ENCODE results near the gene IRX2.

IRX2 gene

DNA sequence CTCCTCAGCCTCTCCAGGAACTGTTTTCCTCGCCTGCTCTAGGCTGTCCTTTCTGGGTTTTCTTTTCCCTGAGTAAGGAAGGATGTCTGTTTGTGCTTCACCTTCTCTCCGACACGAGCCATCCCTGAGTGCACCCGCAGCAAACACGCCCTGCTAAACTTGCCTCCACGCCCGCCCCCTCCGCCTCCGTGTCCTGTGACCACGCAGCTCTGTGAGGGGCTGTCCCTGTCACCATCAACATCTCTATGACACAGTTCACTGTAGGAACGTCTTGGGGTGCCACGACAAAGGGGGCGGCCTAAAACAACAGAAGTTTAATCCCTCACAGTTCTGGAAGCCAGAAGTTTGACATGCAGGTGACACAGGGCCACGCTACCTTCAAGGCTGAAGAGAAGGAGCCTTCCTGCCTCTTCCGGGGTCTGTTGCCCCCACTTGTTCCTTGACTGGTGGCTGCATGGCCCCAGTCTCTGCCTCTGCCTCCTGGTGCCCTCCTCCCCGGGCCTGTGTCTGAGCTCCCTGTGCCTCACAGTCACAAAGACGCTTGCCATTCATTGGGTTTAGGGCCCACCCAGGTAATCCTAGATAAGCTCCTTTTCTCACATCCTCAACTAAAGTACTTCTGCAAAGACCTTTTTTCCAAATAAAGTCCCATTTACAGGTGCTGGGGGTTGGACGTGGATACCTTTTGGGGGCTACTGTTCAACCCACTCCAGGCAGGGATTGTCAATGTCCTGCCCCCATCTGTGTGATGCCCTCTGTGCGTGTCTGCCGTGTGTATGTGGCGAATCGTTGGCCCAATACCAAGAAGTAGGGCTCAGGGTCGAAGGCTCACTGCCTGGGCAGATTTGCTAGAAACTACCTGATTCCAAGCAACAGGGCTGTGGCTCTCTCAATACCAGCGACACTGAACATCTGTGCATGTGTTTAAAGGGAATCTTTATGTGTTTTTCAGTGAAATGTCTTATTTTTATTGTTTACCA is 39.7 kb downstream of the IRX2 start:
- DNase-seq, result no peak

DNA sequence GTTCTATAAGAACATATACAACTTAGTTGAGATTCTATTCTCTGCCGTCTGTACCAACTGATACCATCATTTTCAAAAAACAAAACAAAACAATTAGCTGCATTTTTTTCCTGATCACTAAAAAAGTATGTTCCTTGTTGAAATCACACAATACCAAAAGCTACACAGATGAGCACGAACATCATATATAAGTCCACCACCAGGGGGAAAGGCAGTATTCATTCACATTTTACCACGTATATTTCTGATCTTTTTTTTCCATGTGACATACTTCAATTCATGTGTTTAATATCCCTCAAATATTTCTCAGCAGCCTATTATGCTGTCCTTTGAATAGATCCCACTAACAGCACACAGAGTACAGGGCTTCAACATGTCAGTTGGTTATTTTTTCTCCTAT is 40.6 kb downstream of the IRX2 start:
- no peak for DNase-seq

DNA sequence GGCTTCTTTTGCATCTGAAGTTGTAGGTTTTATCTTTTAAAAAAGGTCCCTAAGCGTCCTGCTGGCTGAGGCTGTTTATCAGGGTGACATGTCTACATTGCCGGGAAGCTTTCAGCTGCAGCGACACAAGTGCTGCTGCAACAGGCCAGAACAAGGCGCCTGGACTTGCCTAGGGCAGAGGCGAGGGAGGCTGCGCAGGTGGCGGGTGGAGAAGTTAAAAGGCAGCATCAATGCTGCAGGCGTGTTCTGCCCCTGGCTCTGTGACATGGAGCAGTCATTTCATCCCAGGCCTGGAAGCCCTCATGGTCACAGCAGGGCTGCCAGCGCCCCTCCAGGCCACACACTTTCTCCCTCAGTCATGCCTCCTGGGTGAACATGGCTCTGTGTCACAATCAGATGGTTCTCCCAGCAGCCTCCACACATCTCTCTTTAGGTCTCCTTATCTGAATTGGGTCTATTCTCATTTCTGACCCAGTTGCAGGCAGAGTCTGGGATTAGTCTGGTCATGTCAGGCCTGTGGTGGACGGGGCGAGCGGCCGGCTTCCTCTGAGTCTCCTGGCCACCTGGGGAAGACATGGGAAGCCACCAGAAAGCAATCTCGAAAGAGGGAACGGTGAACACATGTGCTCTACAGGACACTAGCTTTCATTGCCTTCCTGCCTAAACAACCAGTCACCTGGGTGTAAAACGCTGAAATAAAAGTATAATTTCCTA is 41.3 kb downstream of the IRX2 start:
- DNase-seq, result no peak

DNA sequence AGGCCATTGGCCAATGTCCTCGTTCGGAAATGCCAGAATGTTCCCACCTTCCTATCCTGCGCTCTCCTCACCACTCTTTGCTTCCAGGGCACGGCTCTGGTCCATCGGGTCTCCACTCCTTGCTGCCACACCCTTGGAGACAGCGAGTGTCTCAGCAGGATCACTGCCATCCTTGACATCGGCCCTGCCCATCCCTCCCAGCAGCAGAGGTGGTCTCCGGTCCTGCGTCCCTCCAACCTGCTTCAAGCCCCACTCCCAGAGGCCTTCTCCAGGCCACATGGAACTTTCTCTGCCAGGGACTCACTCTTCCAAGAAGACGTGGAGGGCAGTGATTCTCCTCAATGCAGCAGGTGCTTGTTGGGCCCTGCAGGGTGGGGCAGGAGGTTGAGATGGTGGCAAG is 42.7 kb downstream of the IRX2 start:
- DNase-seq, result no peak

DNA sequence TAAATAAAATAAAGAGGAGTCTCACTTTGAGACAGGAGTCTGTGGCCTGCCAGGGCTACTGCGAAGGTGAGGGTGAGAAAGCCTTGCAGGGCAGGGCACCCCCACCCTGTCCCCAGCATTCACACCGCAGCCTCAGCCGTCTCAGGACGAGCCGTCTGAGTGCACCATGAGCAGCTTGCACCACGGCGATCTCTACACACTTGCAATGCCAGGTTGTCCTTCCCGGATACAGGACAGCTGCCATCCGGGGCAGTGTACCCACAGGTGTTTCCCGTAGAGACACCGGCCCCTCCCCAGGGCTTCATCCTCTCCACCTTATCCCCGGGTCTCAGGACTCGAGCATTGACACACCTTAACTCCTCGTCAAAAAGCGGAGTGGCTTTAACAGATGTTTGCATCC is 43.3 kb downstream of the IRX2 start:
- DNase-seq, result no peak

DNA sequence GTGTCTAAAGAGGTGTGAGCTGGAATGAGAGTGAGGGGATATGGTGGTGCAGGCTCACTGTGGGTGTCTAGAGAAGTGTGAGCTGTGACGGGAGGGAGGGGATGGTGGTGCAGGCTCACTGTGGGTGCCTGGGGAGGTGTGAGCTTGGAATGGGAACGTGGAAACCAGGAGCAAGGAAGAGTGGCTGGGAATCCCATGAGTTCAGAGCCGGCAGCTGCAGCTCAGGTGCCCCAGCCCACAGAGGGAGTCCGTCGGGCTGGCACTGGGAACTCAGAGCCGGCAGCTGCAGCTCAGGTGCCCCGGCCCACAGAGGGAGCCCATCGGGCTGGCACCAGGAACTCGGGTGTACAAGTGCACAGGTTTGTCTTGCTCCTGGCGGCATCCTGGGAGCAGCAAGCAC is 45.6 kb downstream of the IRX2 start:
- DNase-seq, result no peak

DNA sequence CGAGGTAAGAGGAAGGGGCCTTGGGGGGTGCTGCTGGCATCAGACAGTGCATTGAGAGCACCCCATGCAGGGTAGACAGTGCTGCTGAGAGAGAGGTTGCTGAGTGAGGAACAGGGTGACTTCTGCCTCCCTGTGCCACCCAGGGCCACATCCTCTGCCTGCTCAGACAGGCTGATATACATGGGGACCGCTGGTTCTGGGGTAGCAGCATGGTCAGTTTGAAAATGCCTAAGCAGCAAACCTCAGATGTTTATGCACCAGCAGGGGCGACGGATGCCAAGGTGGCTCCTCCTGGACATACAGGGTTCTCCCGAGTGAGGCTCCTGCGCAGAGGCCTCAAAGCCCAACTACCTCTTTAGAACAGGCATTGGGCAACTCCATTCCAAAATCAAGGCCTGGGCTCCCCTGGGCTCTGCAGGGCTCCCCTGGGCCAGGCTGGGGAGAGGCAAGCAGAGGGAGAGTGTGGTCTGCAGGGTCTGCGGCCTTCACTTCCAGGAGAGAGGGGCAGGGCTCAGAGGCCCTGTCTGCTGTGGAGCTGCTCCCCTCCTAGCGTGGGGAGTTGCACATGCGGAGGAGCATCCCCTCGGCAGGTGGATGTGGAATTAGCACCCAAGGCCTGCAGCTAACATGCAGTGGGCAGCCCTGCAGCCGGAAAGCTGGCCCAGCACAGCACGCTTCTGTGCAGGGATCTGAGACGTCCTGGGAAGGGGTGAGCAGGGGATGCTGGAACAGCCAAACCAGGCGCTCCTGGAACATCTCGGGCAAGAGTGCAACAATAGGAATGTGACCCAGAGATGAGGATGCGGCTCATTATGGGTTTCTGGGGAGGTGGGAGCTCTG is 46.5 kb downstream of the IRX2 start:
- no peak for DNase-seq

DNA sequence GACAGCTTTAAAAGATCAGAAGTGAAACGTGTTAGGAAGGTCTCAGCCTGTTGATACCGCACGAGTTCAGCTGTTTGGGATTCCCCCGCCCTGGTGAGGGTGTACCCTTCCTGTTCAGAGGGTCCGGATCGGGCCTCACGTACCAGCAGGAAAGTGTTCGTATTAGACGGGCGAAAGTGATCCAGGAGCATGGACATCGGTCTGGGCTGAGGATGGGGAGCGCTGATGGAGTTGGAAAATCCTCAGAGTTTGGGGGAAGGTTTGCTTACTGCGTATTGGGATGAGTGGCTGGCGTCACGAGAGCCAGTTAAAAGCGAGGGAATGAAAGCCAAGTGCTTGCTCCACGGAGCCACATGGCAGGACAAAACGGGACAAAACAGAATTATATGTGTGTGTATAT is 47.4 kb downstream of the IRX2 start:
- no peak for DNase-seq

DNA sequence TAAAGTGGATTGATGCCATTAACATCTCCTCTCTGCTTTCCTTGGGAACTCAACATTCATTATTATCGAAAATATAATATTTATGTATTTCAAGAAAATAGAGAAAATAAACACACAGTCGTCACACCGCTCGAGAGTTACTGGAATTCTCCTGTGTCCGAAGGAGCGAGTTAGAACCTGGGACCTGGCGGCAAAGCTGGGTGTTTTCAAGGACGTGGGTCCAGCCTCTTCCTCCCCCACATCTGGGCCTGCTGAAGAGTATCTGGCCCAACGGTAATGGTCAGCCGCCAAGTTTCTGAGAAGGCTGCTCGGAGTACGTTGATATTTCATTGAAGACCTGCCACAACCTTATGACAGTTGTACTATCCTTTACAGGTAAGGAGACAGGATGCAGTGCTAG is 47.9 kb downstream of the IRX2 start:
- no peak for DNase-seq

DNA sequence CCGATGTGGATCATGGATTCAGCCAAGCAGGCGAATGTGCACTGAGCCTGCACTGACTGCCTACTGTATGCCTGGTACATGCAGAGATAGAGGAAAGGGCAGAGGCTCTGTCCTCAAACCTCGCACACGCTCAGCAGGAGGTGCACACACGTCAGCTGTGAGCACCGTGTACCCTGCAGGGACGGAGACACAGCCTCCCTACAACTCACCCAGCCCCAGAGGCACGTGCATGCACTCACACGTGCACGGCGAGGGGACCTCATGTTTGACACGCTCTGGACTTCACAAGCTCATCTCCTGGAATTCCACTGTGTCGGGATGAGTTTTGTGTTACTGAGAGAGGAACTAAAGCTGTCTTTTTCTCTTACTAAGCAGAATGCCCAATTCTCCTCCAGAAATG is 48.4 kb downstream of the IRX2 start:
- no peak for DNase-seq

DNA sequence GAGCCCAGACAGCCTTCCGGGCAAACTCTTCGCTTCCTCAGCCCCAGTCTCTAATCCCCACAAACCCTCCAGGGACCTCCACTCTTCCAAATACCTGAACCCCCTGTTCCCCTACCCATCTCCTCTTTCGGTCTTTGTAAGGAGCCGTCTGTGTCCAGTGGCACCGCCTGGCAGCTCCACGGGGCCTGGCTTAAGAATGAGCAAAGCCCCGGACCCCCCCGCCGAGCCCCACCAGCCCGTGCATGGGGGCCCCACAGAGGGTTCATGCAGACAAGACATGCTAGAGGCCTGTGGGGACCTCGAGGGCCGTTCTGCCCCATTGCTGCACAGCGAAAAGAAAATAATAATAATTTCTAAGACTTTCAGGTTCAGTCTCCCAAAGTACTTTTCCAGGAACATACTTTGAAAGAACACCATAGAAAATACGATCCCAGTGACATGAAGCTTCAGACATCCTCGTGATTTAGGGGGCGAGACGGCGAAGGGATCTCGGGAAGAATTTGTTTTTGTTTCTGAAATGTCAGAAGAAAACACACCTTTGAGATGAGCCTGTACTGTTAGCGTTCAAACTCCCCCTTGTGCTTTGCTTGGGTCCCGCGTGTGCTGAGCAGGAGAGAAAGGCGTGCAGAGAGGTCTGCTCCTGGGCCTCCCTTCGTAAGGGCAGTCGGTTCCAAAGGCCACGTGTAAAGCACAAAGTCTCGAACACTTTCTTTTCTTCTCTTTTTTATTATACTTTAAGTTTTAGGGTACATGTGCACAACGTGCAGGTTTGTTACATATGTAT is 49.2 kb downstream of the IRX2 start:
- DNase-seq, result no peak

DNA sequence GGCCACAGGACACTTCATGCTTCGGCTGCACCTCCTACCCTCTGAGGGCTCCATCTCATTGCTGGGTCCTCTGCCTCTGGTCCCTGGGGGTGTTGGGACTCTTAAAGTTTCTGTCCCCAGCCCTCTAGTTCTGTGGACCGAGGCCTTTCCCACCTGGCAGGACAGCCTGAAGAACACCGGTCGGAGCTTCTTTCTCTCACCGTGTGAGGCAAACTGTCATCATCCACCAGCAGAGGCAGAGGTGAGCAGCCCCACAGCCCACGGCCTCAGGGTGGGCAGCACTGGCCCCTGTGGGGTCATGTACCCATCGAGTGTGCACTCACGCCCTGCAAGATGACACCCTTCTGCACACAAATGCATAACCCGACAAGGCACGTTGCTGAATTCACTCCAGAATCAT is 49.9 kb downstream of the IRX2 start:
- DNase-seq, result no peak

DNA sequence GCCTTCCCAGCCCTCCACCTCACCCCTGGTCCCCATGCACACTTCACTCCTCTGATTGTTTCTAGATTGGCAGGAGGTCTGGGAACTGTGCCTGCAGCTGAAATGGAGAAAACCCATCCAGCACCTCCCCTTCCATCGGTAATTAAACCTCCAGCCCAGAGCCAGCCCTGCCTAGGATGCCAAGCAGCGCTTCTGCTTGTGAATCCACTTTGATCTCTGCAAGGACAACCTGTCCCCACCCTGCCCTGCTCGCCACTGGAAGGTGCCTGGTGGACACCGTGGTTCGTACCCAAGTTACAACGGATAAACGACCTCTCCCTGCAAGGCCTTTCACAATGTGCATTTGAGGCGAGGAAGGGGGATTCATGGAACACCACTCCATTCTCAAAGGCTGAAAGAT is 50.6 kb downstream of the IRX2 start:
- DNase-seq, result no peak

DNA sequence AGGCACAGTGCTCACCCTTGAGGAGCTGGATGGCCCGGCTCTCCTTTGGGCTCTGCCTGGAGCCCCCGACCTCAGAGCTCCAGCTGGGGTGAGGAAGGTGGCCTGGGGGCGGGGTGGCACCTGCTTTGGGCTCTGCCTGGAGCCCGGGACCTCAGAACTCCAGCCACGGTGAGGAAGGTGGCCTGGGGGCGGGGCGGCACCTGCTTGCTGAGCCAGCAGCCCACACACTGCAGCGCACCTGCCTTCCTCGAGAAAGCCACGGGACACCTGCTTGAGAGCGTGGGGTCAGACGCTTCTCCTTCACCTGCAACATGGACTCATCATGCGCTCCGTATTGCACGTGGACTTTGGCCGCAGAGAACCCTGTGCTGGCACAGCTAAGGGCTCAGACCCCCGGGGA is 51.8 kb downstream of the IRX2 start:
- no peak for DNase-seq

DNA sequence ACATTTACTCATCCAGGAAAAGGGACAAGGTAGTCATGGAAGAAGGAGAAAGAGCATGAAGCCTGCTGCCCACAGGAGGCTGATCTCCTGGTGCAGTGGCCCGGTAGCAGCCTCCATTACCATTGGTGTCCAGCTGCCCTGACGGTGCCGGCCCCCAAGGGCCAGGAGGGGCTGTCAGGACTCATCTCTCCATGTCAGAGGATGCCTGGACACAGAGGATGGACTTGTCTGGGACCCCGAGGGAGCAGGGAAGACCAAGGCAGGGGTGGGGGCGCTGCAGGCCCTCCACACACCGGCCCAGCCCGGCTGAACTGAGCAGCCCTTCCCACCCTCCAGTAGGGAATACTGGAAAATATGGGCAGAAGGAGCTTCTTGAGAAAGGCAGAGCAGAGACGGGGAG is 52.2 kb downstream of the IRX2 start:
- DNase-seq, result no peak

DNA sequence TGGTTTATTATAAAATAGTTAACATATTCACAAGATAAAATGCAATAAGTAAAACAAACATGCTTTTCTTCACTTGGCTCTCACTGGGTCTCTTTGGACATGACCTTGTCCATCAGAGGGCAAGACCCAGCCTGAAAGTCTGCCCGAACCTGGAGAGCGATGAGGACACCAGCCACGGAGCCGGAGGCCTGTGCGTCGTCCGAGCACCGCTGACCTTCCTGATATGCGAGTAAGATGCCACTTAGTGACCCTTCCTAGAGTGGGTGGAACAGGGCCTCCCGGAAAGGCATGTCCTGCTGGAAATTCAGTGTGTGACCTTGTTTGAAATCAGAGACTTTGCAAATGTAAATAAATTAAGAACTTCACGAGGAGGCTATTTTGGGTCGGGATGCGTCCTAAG is 52.9 kb downstream of the IRX2 start:
- no peak for DNase-seq

DNA sequence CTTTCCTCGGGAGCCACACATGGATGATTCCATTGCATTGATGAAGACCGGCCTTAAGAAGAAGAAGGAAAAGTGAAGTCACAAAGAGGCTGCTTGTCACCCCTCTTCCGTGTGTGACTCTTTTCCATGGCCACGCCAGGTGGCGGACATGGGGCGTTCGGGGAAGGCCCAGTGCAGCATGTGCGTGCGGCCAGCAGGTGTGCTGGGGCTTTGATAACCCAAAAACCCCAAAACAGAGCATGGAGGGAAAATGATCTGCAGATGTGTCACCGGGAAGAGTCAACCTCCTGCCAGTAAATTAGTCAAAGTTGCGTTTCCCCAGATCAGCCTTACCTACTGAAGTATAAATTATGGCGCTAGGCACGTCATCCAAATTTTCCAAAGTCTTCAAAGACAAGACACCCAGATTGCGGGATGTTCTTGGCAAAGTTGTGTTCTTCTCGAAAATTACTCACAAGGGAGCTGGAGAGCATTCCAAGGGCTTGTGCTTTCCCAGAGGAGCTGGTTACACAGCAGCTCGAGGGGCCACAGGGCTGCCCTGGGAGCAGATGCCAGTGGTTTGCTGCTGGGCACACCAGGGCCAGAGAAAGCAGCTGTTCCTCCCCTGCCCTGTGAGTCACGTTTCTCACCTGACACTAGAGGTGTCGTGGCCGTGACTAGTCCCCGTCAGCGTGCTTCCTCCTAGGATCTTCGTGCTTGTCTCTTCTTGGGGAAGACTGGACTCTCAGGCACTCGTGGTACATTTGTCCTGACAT is 53.9 kb downstream of the IRX2 start:
- no peak for DNase-seq

DNA sequence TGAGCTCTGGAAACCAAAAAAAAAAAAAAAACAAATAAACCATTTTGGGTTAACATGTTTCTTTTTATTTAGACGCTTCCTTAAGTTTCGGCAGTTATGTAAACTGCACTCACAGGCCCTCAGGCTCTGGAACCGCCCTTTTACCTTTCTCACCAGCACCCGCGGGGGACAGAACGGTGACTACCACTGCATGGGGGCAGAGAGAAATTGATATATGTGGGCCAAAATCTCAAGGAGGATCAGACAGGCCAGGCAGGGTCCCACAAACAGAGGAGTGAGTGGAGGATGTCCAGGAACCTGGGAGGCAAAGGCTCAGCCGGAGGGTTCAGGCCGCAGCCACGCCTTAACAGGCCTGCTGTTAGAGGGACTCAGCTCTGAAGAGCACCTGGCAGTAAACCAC is 54.4 kb downstream of the IRX2 start:
- no peak for DNase-seq
